DND-41 (cell line): ENCODE results near the gene HADH.

ENCODE experiments used
- ATAC-seq: fragments of 200-7000 bp; cut with Tn5 transposase; 3 replicates; pipeline ENCODE4 v1.9.1; 2021; ENCODE audit warnings: low read depth; ENCODE audit not compliant: insufficient read depth
- DNase-seq: peaks from one replicate; pipeline ENCODE4 v3.0.0-alpha.2; 2020
- H2AFZ ChIP-seq: 2 replicates; pipeline ENCODE4 v1.6.0; 2012; ENCODE audit warnings: low read depth, low read length
- H3K27ac ChIP-seq: 2 replicates; pipeline ENCODE4 v1.5.1; 2012; ENCODE audit warnings: low read length, inconsistent platforms
- H3K27me3 ChIP-seq: fragments of 200-600 bp; sonication (generic); 2 replicates; pipeline ENCODE4 v1.6.0; 2012; ENCODE audit warnings: low read length, mild to moderate bottlenecking, inconsistent platforms; ENCODE audit not compliant: insufficient read depth, poor library complexity
- H3K36me3 ChIP-seq: 2 replicates; pipeline ENCODE4 v1.5.1; 2012; ENCODE audit warnings: low read length, inconsistent platforms; ENCODE audit not compliant: insufficient read depth
- H3K4me1 ChIP-seq: 2 replicates; pipeline ENCODE4 v1.5.1; 2012; ENCODE audit warnings: mild to moderate bottlenecking, low read length; ENCODE audit not compliant: insufficient read depth
- H3K4me2 ChIP-seq: 2 replicates; pipeline ENCODE4 v1.6.0; 2012; ENCODE audit warnings: mild to moderate bottlenecking, moderate library complexity, low read length, inconsistent platforms; ENCODE audit not compliant: insufficient read depth
- H3K4me3 ChIP-seq, 2 experiments: fragments of 200-600 bp in 1 of 2; shearing (Covaris generic) in 1 of 2; 2 replicates each; pipeline ENCODE4 v1.5.1; 2012 to 2016; ENCODE audit warnings: inconsistent platforms in 2 of 2, low read length in 2 of 2, mild to moderate bottlenecking in 2 of 2, low read depth in 1 of 2, moderate library complexity in 1 of 2
- H3K79me2 ChIP-seq: 2 replicates; pipeline ENCODE4 v1.6.0; 2012; ENCODE audit warnings: low read length, inconsistent platforms; ENCODE audit not compliant: insufficient read depth
- H3K9ac ChIP-seq: 2 replicates; pipeline ENCODE4 v1.6.0; 2012; ENCODE audit warnings: low read depth, mild to moderate bottlenecking, inconsistent platforms, low read length, moderate library complexity
- H3K9me3 ChIP-seq: 2 replicates; pipeline ENCODE4 v1.5.1; 2012; ENCODE audit warnings: low read length, moderate library complexity, mild to moderate bottlenecking, inconsistent platforms; ENCODE audit not compliant: insufficient read depth, severe bottlenecking
- H4K20me1 ChIP-seq: 2 replicates; pipeline ENCODE4 v1.6.0; 2012; ENCODE audit warnings: low read length; ENCODE audit not compliant: insufficient read depth
- EZH2 ChIP-seq: IDR thresholded peaks from 3 replicates; pipeline ENCODE4 v1.6.1; 2012; ENCODE audit warnings: borderline replicate concordance, low read depth, mild to moderate bottlenecking, moderate library complexity, low read length, inconsistent platforms; ENCODE audit not compliant: severe bottlenecking
- TF ChIP-seq, protein P1 (sequence below): IDR thresholded peaks from 2 replicates; pipeline ENCODE4 v1.5.1; 2012; ENCODE audit warnings: borderline replicate concordance, low read length, moderate library complexity, mild to moderate bottlenecking; ENCODE audit not compliant: poor library complexity, severe bottlenecking; ENCODE audit errors: extremely low read depth

The HADH gene

DNA sequence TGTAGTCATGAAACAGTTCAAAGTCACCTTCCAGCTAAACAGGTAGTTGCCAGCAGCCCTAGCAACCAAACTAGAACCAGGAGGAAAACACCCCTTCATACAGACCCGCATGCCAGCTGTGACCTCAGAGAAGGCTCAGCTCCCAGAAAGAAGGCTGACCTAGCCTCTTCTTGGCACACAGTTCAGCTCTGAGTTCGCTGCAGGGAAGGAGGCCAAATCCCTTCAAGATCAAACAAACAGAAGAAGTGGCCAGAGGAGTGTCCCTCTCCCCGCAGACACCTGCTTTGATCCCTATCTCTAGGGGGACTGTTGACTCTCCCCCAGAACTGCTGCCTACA lies 56.0 kb downstream of the HADH start:
- H3K4me2 ChIP-seq, result no peak overlapping the region
- H3K27me3 ChIP-seq, result no peaks in the 10 kb centered on the region
- H3K36me3 ChIP-seq, result peaks cover 44% of the 10 kb centered on the region
- peaks cover 24% of the 10 kb centered on the region for H4K20me1 ChIP-seq
- H3K4me1 ChIP-seq, result no peaks in the 10 kb centered on the region
- H3K27ac ChIP-seq, result 0 out of 2 replicates have a peak overlapping the region, but pooled peaks have one; percentile 3
- no peak overlapping the region for H3K9ac ChIP-seq
- no peaks in the 10 kb centered on the region for H3K9me3 ChIP-seq
- no peak overlapping the region for H3K4me3 ChIP-seq
- TF ChIP-seq, protein P1, sequence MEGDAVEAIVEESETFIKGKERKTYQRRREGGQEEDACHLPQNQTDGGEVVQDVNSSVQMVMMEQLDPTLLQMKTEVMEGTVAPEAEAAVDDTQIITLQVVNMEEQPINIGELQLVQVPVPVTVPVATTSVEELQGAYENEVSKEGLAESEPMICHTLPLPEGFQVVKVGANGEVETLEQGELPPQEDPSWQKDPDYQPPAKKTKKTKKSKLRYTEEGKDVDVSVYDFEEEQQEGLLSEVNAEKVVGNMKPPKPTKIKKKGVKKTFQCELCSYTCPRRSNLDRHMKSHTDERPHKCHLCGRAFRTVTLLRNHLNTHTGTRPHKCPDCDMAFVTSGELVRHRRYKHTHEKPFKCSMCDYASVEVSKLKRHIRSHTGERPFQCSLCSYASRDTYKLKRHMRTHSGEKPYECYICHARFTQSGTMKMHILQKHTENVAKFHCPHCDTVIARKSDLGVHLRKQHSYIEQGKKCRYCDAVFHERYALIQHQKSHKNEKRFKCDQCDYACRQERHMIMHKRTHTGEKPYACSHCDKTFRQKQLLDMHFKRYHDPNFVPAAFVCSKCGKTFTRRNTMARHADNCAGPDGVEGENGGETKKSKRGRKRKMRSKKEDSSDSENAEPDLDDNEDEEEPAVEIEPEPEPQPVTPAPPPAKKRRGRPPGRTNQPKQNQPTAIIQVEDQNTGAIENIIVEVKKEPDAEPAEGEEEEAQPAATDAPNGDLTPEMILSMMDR, result no peak
- TF ChIP-seq EZH2, result no peak
- H2AFZ ChIP-seq, result no peak overlapping the region
- no peaks in the 10 kb centered on the region for H3K79me2 ChIP-seq
- ATAC-seq (peak; percentile 41), DNase-seq (no peak)

DNA sequence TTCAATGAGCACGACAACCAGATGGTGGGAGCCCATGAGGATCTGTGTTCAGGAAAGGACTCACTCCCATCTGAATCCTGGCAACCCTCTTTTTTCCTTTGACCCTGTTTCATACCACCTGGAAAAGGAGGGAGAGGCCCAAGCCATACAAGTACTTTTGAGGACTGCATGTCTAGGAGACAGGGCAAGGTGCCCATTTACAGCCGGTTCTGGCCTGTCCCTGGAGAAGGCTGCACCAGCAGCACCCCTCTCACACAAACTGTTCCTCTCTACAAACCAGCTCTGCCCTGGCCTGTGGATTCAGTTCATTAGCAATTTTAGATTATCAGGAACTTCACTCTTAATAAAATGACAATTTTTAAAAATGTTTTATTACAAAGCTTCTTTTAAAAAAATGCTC lies 57.5 kb downstream of the HADH start:
- H3K27me3 ChIP-seq, result no peaks in the 10 kb centered on the region
- no peak overlapping the region for H3K27ac ChIP-seq
- DNase-seq (no peak), ATAC-seq (no peak)
- no peak overlapping the region for H3K4me3 ChIP-seq
- peaks cover 59% of the 10 kb centered on the region for H3K36me3 ChIP-seq
- no peak overlapping the region for H3K9ac ChIP-seq
- H4K20me1 ChIP-seq, result peaks cover 30% of the 10 kb centered on the region
- H3K4me2 ChIP-seq, result no peak overlapping the region
- no peaks in the 10 kb centered on the region for H3K9me3 ChIP-seq
- H2AFZ ChIP-seq, result no peak overlapping the region
- peaks cover 7% of the 10 kb centered on the region; the same call in 1 of the 2 replicates for H3K79me2 ChIP-seq
- TF ChIP-seq, protein P1, result no peak
- no peak for TF ChIP-seq EZH2
- H3K4me1 ChIP-seq, result no peaks in the 10 kb centered on the region

DNA sequence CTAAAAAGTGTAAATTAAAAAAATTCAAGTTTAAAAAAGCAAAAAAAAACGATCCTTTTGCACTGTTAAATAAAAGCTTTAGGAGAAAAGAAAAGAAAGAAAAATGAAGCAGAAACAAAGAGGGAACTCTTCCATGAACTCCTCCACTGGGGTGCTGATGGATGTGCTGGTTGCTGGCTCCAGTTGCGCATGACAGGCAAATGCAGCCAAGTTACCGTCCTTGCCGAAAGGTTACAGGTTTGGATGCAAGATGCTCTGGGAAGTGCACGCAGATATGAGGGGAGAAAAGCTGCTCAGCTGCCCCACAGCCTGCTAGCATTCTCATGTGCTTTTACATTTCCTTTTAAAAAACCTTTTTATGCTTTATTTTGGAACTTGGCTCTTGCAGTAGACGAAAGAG lies 58.5 kb downstream of the HADH start:
- H3K27me3 ChIP-seq, result no peaks in the 10 kb centered on the region
- peaks cover 7% of the 10 kb centered on the region; the same call in 1 of the 2 replicates for H3K79me2 ChIP-seq
- no peak overlapping the region for H3K9ac ChIP-seq
- H2AFZ ChIP-seq, result no peak overlapping the region
- peaks cover 69% of the 10 kb centered on the region for H3K36me3 ChIP-seq
- no peak for ATAC-seq
- no peaks in the 10 kb centered on the region for H3K9me3 ChIP-seq
- no peak for TF ChIP-seq EZH2
- TF ChIP-seq, protein P1, result no peak
- no peak overlapping the region for H3K4me3 ChIP-seq
- H3K4me1 ChIP-seq, result no peaks in the 10 kb centered on the region
- no peak for DNase-seq
- no peak overlapping the region for H3K4me2 ChIP-seq
- no peak overlapping the region for H3K27ac ChIP-seq
- H4K20me1 ChIP-seq, result peaks cover 40% of the 10 kb centered on the region

DNA sequence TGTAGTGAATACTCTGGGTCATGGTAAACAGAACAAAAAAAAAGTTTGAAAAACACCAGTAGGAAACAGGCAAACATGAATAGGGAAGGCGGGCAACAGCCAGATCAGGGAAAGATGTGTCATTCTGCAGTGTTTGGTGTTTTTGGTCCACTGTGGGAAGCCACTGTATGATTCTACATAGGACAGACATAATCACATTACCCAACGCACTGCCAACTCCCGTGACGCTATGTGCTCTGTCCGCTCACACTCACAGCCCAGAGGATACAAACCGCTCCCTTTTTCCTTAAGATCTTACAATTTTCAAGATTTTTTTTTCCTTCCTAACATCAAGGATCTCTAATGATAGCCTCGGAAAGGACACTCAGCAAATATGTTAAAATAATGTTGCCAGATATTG lies 59.3 kb downstream of the HADH start:
- no peak for DNase-seq
- Histone ChIP-seq H3K36me3 (peaks cover 77% of the 10 kb centered on the region), H3K79me2 (peaks cover 12% of the 10 kb centered on the region; the same call in 1 of the 2 replicates), H3K27ac (no peak overlapping the region), H3K9me3 (no peaks in the 10 kb centered on the region), H3K27me3 (no peaks in the 10 kb centered on the region), H2AFZ (no peak overlapping the region), H3K9ac (no peak overlapping the region), H3K4me1 (no peaks in the 10 kb centered on the region), H3K4me3 (no peak overlapping the region), H3K4me2 (no peak overlapping the region), H4K20me1 (peaks cover 46% of the 10 kb centered on the region)
- ATAC-seq, result no peak
- TF ChIP-seq, protein P1, result no peak
- no peak for TF ChIP-seq EZH2
